ENCODE data around the gene SIRT1. TPM values are rescaled to one million over a fixed set of nuclear protein-coding genes. Genes with fewer than 3 reads are reported as not detected.
A peak's percentile ranks its signal among the peaks of the same experiment; 100 is the strongest.
"Not testable (repeated sequence)": the region's sequence is repeated elsewhere in the genome, so short reads cannot be mapped to it uniquely, and the experiment has no call there.

The SIRT1 gene
- total RNA-seq, 1 experiment from 2014 or later, result 25.2 TPM

GRCh38 chr10:67858971-67859370, 25.5 kb upstream of the SIRT1 start:
- no peak overlapping the region for H3K4me3 ChIP-seq
- no peaks in the 10 kb centered on the region for H3K27me3 ChIP-seq (replicated peaks)
- no peaks in the 10 kb centered on the region for H3K9me3 ChIP-seq (replicated peaks)
- no peaks in the 10 kb centered on the region for H3K36me3 ChIP-seq
- H3K4me1 ChIP-seq (replicated peaks), result no peaks in the 10 kb centered on the region
- DNase-seq (ENCODE audit: low read depth in 1 of 2, low spot score in 2 of 2), result no peak
- no peak overlapping the region for H3K27ac ChIP-seq

- no peaks in the 10 kb centered on the region for H3K36me3 ChIP-seq
- H3K4me1 ChIP-seq (replicated peaks), result no peaks in the 10 kb centered on the region
- H3K27ac ChIP-seq, result no peak overlapping the region
- no peak for DNase-seq (ENCODE audit: low read depth in 1 of 2, low spot score in 2 of 2)
- H3K9me3 ChIP-seq (replicated peaks), result no peaks in the 10 kb centered on the region
- H3K4me3 ChIP-seq, result no peak overlapping the region
- no peaks in the 10 kb centered on the region for H3K27me3 ChIP-seq (replicated peaks)
Observed at GRCh38 chr10:67861750-67862432, 22.6 kb upstream of the SIRT1 start.

DNA sequence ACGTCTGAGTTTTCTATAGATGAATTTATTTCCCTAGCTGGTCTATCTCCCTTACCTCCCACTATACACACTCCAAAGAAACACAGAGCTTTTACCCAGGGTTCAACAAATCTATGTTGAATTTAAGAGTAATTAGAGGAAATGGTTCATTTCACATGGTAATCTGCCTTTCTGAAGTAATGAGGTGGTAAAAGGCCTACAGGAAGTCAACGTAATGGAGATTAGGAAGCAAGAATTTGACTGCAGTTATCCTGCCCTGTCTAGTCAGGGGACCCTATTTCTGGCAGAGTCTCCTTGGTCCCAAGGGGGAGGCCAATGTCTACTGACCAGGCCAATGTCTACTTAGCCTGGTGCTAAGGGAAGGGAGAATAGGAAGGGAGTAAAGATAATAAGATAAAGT, 21.4 kb upstream of the SIRT1 start:
- Histone ChIP-seq H3K9me3 (replicated peaks) (no peaks in the 10 kb centered on the region), H3K36me3 (no peaks in the 10 kb centered on the region), H3K27ac (no peak overlapping the region), H3K4me1 (replicated peaks) (no peaks in the 10 kb centered on the region), H3K4me3 (no peak overlapping the region), H3K27me3 (replicated peaks) (no peaks in the 10 kb centered on the region)
- no peak for DNase-seq (ENCODE audit: low read depth in 1 of 2, low spot score in 2 of 2)

DNA sequence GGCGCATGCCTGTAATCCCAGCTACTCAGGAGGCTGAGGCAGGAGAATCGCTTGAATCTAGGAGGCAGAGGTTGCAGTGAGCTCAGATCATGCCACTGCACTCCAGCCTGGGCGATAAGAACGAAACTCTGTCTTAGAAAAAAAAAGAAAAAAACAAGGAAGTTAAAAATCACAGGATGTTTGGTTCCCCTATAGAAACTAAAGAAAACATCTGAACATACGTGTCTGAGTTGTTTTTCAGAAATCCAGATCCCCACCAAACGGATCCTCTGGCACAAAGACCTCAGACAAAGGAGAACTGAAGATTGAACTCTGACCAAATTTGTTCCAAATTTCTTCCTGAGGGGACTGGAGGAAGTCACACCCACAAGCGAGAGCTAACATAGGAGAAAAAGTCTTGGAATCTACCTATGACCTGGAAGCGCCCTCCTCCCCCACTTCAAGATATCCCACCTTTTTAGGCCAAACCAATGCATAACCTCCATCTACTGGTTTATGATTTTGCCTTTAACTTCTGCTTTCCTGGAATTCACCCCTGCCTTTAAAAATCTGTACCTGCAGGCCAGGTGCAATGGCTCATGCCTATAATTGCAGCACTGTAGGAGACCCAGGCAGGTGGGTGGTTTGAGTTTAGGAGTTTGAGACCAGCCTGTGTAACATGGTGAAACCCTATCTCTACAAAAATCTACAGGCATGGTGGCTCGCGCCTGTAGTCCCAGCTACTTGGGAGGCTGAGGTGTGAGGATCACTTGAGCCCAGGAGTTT, 19.7 kb upstream of the SIRT1 start:
- Histone ChIP-seq H3K9me3 (replicated peaks) (no peaks in the 10 kb centered on the region), H3K4me1 (replicated peaks) (no peaks in the 10 kb centered on the region), H3K27me3 (replicated peaks) (no peaks in the 10 kb centered on the region), H3K4me3 (no peak overlapping the region), H3K36me3 (no peaks in the 10 kb centered on the region), H3K27ac (no peak overlapping the region)
- DNase-seq (ENCODE audit: low read depth in 1 of 2, low spot score in 2 of 2), result no peak

GRCh38 chr10:67868132-67868531, 16.3 kb upstream of the SIRT1 start:
- Histone ChIP-seq H3K4me1 (replicated peaks) (no peaks in the 10 kb centered on the region), H3K27me3 (replicated peaks) (no peaks in the 10 kb centered on the region), H3K4me3 (no peak overlapping the region), H3K27ac (no peak overlapping the region), H3K36me3 (no peaks in the 10 kb centered on the region), H3K9me3 (replicated peaks) (no peaks in the 10 kb centered on the region)
- DNase-seq (ENCODE audit: low read depth in 1 of 2, low spot score in 2 of 2), result no peak

DNA sequence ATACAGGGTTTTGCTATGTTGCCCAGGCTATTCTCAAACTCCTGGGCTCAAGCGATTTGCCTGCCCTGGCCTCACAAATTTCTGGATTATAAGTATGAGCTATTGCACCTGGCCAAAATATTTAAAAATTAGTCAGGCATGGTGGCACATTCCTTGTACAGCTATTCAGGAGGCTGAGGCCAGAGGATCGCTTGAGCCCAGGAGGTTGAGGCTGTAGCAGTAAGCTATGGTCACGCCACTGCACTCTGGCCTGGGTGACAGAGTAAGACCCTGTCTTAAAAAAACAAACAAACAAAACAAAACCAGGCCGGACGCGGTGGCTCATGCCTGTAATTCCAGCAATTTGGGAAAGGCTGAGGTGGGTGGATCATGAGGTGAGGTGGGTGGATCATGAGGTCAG, 14.5 kb upstream of the SIRT1 start:
- no peak for DNase-seq (ENCODE audit: low read depth in 1 of 2, low spot score in 2 of 2)
- H3K4me3 ChIP-seq, result no peak overlapping the region
- H3K27me3 ChIP-seq (replicated peaks), result no peaks in the 10 kb centered on the region
- no peaks in the 10 kb centered on the region for H3K9me3 ChIP-seq (replicated peaks)
- H3K27ac ChIP-seq, result no peak overlapping the region
- no peaks in the 10 kb centered on the region for H3K36me3 ChIP-seq
- H3K4me1 ChIP-seq (replicated peaks), result no peaks in the 10 kb centered on the region

DNA sequence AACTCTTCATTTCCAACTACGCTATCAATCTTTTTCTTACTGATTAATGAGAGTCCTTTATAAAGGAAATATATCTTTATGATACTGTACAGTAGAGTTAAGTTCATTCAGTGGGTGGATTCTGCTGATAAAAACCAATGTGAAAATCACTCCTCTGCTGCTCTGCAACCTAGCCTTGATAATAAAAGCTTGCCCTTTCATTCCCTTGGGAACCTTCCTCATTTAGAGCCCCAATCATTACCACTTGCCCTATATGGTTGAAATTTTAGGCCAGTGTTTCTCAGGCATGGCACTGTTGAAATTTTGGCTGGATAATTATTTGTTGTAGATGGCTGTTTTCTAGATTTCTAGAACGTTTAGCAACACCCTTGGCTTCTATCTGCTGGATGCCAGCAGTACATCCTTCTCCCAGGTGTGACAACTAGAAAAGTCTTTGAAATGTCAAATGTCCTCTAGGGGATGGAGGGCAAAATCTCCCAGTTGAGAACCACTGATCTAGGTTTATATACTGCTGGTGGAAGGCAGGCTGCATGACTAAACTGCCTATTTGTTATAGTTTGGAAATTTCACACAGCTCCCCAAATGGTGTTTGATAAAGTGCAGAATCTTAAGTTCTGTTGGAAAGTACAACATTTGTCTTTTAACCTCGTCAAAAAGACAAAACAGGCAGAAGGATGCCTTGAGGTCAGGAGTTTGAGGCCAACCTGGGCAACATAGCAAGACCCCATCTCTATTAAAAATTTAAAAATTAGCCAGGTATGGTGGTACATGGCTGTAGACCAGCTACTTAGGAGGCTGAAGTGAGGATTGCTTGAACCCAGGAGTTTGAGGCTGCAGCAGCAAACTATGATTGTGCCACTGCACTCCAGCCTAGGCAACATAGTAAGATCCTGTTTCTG, 8.9 kb upstream of the SIRT1 start:
- H3K9me3 ChIP-seq (replicated peaks), result no peaks in the 10 kb centered on the region
- H3K36me3 ChIP-seq, result no peaks in the 10 kb centered on the region
- no peak overlapping the region for H3K4me3 ChIP-seq
- no peaks in the 10 kb centered on the region for H3K27me3 ChIP-seq (replicated peaks)
- DNase-seq (ENCODE audit: low read depth in 1 of 2, low spot score in 2 of 2), result no peak
- no peaks in the 10 kb centered on the region for H3K4me1 ChIP-seq (replicated peaks)
- H3K27ac ChIP-seq, result no peak overlapping the region

DNA sequence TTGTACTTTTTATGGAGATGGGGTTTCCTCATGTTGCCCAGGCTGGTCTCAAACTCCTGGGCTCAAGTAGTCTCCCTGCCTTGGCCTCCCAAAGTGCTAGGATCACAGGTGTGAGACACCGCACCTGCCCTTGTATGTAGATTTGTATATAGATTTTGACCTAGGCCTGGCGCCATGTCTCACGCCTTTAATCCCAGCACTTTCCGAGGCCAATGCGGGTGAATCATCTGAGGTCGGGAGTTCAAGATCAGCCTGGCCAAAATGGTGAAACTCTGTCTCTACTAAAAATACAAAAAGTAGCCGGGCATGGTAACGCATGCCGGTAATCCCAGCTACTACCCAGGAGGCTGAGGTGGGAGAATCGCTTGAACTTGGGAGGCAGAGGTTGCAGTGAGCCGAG, 7.0 kb upstream of the SIRT1 start:
- not testable (repeated sequence) for H3K9me3 ChIP-seq (replicated peaks); H3K27me3 ChIP-seq (replicated peaks); H3K4me3 ChIP-seq; H3K27ac ChIP-seq; H3K4me1 ChIP-seq (replicated peaks); DNase-seq (ENCODE audit: low read depth in 1 of 2, low spot score in 2 of 2); H3K36me3 ChIP-seq

- no peaks in the 10 kb centered on the region for H3K27me3 ChIP-seq (replicated peaks)
- H3K4me1 ChIP-seq (replicated peaks), result no peaks in the 10 kb centered on the region
- no peaks in the 10 kb centered on the region for H3K36me3 ChIP-seq
- H3K9me3 ChIP-seq (replicated peaks), result no peaks in the 10 kb centered on the region
- H3K4me3 ChIP-seq, result no peak overlapping the region
- no peak overlapping the region for H3K27ac ChIP-seq
- no peak for DNase-seq (ENCODE audit: low read depth in 1 of 2, low spot score in 2 of 2)
Observed at GRCh38 chr10:67878133-67878532, 6.3 kb upstream of the SIRT1 start.

DNA sequence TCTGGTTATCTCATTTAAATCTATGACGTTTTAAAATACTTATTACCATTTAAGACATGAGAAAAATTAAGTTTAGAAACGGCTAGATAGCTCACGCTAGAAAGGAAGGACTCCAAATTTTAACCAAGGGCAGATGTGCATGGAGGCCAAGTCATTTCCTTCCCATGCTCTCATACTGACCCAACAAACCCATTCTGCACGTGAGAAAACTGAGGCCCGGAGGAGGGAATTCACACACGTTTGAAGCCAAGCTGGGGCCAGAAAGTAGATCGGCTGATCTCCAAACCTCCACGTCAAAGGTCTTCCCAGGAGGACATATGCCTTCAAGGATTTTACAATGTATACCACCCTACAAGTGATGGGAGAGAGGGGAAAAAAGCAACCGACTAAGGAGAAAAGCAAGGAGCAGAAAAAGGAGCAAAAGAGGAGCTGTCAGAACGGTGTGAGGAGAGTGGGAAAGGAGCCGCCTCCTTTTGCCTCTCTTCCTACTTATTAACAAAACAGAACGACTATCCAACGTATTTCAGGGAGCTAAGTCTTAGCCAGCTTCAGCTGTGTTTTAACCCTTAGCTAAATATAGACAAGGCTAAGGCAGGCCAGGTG, 645 bp upstream of the SIRT1 start:
- Histone ChIP-seq H3K4me3 (peak overlapping the region; percentile 92), H3K36me3 (peaks cover 27% of the 10 kb centered on the region), H3K27ac (peak overlapping the region; percentile 5; the same call in 1 of the 2 replicates), H3K27me3 (replicated peaks) (no peaks in the 10 kb centered on the region), H3K4me1 (replicated peaks) (peaks cover 8% of the 10 kb centered on the region), H3K9me3 (replicated peaks) (no peaks in the 10 kb centered on the region)
- peak in 1 of 2 experiments; percentile 1 for DNase-seq (ENCODE audit: low read depth in 1 of 2, low spot score in 2 of 2)

- Histone ChIP-seq H3K27ac (peak overlapping the region; percentile 88), H3K27me3 (replicated peaks) (no peaks in the 10 kb centered on the region), H3K4me3 (peak overlapping the region; percentile 92), H3K9me3 (replicated peaks) (no peaks in the 10 kb centered on the region), H3K36me3 (peaks cover 39% of the 10 kb centered on the region), H3K4me1 (replicated peaks) (peaks cover 8% of the 10 kb centered on the region)
- peak; percentile 86 to 88 for DNase-seq (ENCODE audit: low read depth in 1 of 2, low spot score in 2 of 2)
Observed at GRCh38 chr10:67884842-67885670, 600 bp downstream of the SIRT1 start.

DNA sequence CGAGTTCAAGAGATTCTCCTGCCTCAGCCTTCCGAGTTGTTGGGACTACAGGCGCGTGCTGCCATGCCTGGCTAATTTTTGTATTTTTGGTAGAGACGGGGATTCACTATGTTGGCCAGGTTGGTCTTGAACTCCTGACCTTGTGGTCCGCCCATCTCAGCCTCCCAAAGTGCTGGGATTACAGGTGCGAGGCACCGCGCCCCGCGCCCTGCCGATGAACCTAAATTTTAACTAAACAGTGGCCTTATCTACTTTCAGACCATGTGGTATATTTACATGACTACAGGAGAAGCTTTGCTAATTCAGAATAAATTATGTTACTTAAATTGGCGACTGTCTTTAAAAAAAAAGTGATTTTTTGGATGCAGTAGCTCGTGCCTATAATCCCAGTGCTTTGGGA, 9.2 kb downstream of the SIRT1 start:
- Histone ChIP-seq H3K9me3 (replicated peaks) (no peaks in the 10 kb centered on the region), H3K27ac (no peak overlapping the region), H3K36me3 (peaks cover 82% of the 10 kb centered on the region), H3K27me3 (replicated peaks) (no peaks in the 10 kb centered on the region), H3K4me1 (replicated peaks) (no peaks in the 10 kb centered on the region), H3K4me3 (no peak overlapping the region)
- DNase-seq (ENCODE audit: low read depth in 1 of 2, low spot score in 2 of 2), result no peak

GRCh38 chr10:67903581-67903980, 19.1 kb downstream of the SIRT1 start:
- H3K27me3 ChIP-seq (replicated peaks), result no peaks in the 10 kb centered on the region
- H3K9me3 ChIP-seq (replicated peaks), result no peaks in the 10 kb centered on the region
- DNase-seq (ENCODE audit: low read depth in 1 of 2, low spot score in 2 of 2), result no peak
- H3K27ac ChIP-seq, result no peak overlapping the region
- peaks cover 67% of the 10 kb centered on the region for H3K36me3 ChIP-seq
- no peak overlapping the region for H3K4me3 ChIP-seq
- no peaks in the 10 kb centered on the region for H3K4me1 ChIP-seq (replicated peaks)

Measured in SJSA1 (cell line).